Fibroblast of lung (primary cell): ENCODE results near the gene WNT9A. TPM values are rescaled to one million over a fixed set of nuclear protein-coding genes. Genes with fewer than 3 reads are reported as not detected.

ENCODE experiments used
- DNase-seq, 2 donors: peaks; one replicate each; pipeline versions ENCODE4 v3.0.0 to v3.0.0-alpha.2; 2010; ENCODE audit warnings: low read depth in 2 of 2
- H2AFZ ChIP-seq: 2 replicates; pipeline ENCODE4 v1.5.1; 2012; ENCODE audit warnings: low read length, control low read depth, inconsistent platforms
- H3K27ac ChIP-seq: 2 replicates; pipeline ENCODE4 v1.5.1; 2011; ENCODE audit warnings: low read length, control low read depth; ENCODE audit not compliant: insufficient read depth
- H3K27me3 ChIP-seq: 2 replicates; pipeline ENCODE4 v1.5.1; 2011; ENCODE audit warnings: mild to moderate bottlenecking, low read length; ENCODE audit not compliant: control insufficient read depth, insufficient read depth
- H3K36me3 ChIP-seq: 2 replicates; pipeline ENCODE4 v1.5.1; 2011; ENCODE audit warnings: low read length; ENCODE audit not compliant: control insufficient read depth, insufficient read depth
- H3K4me1 ChIP-seq: 2 replicates; pipeline ENCODE4 v1.5.1; 2011; ENCODE audit warnings: low read length; ENCODE audit not compliant: control insufficient read depth, insufficient read depth; ENCODE audit errors: extremely low read depth
- H3K4me2 ChIP-seq: 2 replicates; pipeline ENCODE4 v1.5.1; 2011; ENCODE audit warnings: low read length, control low read depth; ENCODE audit not compliant: insufficient read depth; ENCODE audit errors: extremely low read depth
- H3K4me3 ChIP-seq, 4 experiments: fragments of 200-600 bp in 1 of 4; sonication (generic) in 1 of 4; replicated peaks in 1 of 4; 2 replicates each; pipeline ENCODE4 v1.5.1; 2011 to 2016; ENCODE audit warnings: low read length in 4 of 4, low read depth in 3 of 4, mild to moderate bottlenecking in 3 of 4, control low read depth in 2 of 4, inconsistent platforms in 1 of 4, mixed read lengths in 1 of 4; ENCODE audit not compliant: insufficient read depth in 1 of 4; ENCODE audit errors: control extremely low read depth in 1 of 4
- H3K79me2 ChIP-seq: 2 replicates; pipeline ENCODE4 v1.5.1; 2012; ENCODE audit warnings: mild to moderate bottlenecking, low read length, inconsistent platforms; ENCODE audit not compliant: control insufficient read depth, insufficient read depth
- H3K9ac ChIP-seq: 2 replicates; pipeline ENCODE4 v1.5.1; 2011; ENCODE audit warnings: mild to moderate bottlenecking, low read length, control low read depth; ENCODE audit not compliant: insufficient read depth
- H3K9me3 ChIP-seq: 2 replicates; pipeline ENCODE4 v1.5.1; 2012; ENCODE audit warnings: low read depth, low read length; ENCODE audit not compliant: control insufficient read depth, insufficient read depth
- H4K20me1 ChIP-seq: 2 replicates; pipeline ENCODE4 v1.5.1; 2011; ENCODE audit warnings: low read length; ENCODE audit not compliant: control insufficient read depth, insufficient read depth; ENCODE audit errors: extremely low read depth
- CTCF ChIP-seq, 2 donors: IDR thresholded peaks in 1 of 2; conservative IDR thresholded peaks in 1 of 2; 1 replicate in 1 of 2; 2 replicates in 1 of 2; pipeline ENCODE4 v1.5.1; 2011 to 2012; ENCODE audit warnings: low read length in 2 of 2, control low read depth in 1 of 2, inconsistent platforms in 1 of 2, low read depth in 1 of 2, mild to moderate bottlenecking in 1 of 2
- EZH2 ChIP-seq: IDR thresholded peaks from 2 replicates; pipeline ENCODE4 v1.5.1; 2012; ENCODE audit warnings: low read length, control low read depth, mild to moderate bottlenecking; ENCODE audit errors: missing control alignments
- polyA plus RNA-seq, 2 donors: library from polyadenylated mRNA; depleted of rRNA in 1 of 2; stranded (reverse) in 1 of 2; unstranded in 1 of 2; fragments of >200 nt; gene quantifications; 2 replicates each; pipeline ENCODE4 v1.2.1, GENCODE V29; 2011 to 2012; ENCODE audit warnings: missing spikeins in 1 of 2
- total RNA-seq: library from RNA; depleted of rRNA; stranded (reverse); fragments of >200 nt; gene quantifications from 2 replicates; pipeline ENCODE4 v1.2.1, GENCODE V29; 2014

Gene WNT9A
- total and polyA plus RNA-seq, 2 donors (not counting 1 experiment from before 2014, with no cell fraction given), result 1.0 to 5.3 TPM

GRCh38 chr1:227897704-227898438 is 49.9 kb downstream of the WNT9A start:
- no peaks in the 10 kb centered on the region for H3K9me3 ChIP-seq
- H3K36me3 ChIP-seq, result no peaks in the 10 kb centered on the region
- no peaks in the 10 kb centered on the region for H3K27me3 ChIP-seq
- H3K27ac ChIP-seq, result no peak overlapping the region
- H3K9ac ChIP-seq, result no peak overlapping the region
- no peak overlapping the region for H3K4me3 ChIP-seq
- no peak for DNase-seq
- no peak overlapping the region for H3K4me2 ChIP-seq
- no peak for TF ChIP-seq CTCF (conservative IDR thresholded peaks at IDR 0.05 in 1 of 2, IDR thresholded peaks at IDR 0.05 in 1 of 2; ENCODE audit: low read depth in 1 of 2, low read length in 2 of 2)
- no peak for TF ChIP-seq EZH2
- H3K4me1 ChIP-seq, result no peaks in the 10 kb centered on the region
- H2AFZ ChIP-seq, result no peak overlapping the region
- no peaks in the 10 kb centered on the region for H4K20me1 ChIP-seq
- H3K79me2 ChIP-seq, result no peaks in the 10 kb centered on the region

- Histone ChIP-seq H3K27ac (no peak overlapping the region), H2AFZ (no peak overlapping the region), H3K9ac (no peak overlapping the region), H3K36me3 (no peaks in the 10 kb centered on the region), H3K4me3 (no peak overlapping the region), H4K20me1 (no peaks in the 10 kb centered on the region), H3K4me2 (no peak overlapping the region), H3K4me1 (no peaks in the 10 kb centered on the region), H3K79me2 (no peaks in the 10 kb centered on the region), H3K9me3 (no peaks in the 10 kb centered on the region), H3K27me3 (no peaks in the 10 kb centered on the region)
- DNase-seq, result no peak
- no peak for TF ChIP-seq CTCF (conservative IDR thresholded peaks at IDR 0.05 in 1 of 2, IDR thresholded peaks at IDR 0.05 in 1 of 2; ENCODE audit: low read depth in 1 of 2, low read length in 2 of 2)
- TF ChIP-seq EZH2, result no peak
Measured at GRCh38 chr1:227896710-227897655, 50.7 kb downstream of the WNT9A start.
